Measurements from ENCODE around the gene LORICRIN. TPM values are rescaled to one million over a fixed set of nuclear protein-coding genes. Genes with fewer than 3 reads are reported as not detected.

Gene LORICRIN
- total RNA-seq, 2 experiments from 2014 or later = not detected

- DNase-seq (no peak), ATAC-seq (ENCODE audit: poor library complexity) (no peak)
- no peaks in the 10 kb centered on the region for H3K9me3 Mint-ChIP-seq
- H3K27me3 ChIP-seq (ENCODE audit: control insufficient read depth in 1 of 2, insufficient read depth in 2 of 2, low read length in 2 of 2) = peaks cover 7 to 14% of the 10 kb centered on the region in 2 experiments
- H3K4me3 Mint-ChIP-seq = no peak overlapping the region
- H3K27ac Mint-ChIP-seq = no peak overlapping the region
- ChIA-PET CTCF (no interaction called here), POLR2A (no interaction called here)
- no peaks in the 10 kb centered on the region for H3K36me3 Mint-ChIP-seq (ENCODE audit: low read depth)
- no peak overlapping the region for H3K27ac ChIP-seq (ENCODE audit: low read depth in 1 of 2, low read length in 2 of 2)
- TF ChIP-seq CTCF (IDR thresholded peaks at IDR 0.05) = no peak
- H3K4me1 ChIP-seq (ENCODE audit: insufficient read depth, low read length) = no peaks in the 10 kb centered on the region
- peaks cover 36% of the 10 kb centered on the region for H3K27me3 Mint-ChIP-seq
- no peaks in the 10 kb centered on the region for H3K36me3 ChIP-seq (ENCODE audit: insufficient read depth, low read length)
- intact Hi-C loops (cut with DNase I, micrococcal nuclease) = no loop called here
- H3K9me3 ChIP-seq (ENCODE audit: control insufficient read depth in 1 of 2, insufficient read depth in 1 of 2, low read length in 2 of 2) = no peaks in the 10 kb centered on the region
- no peaks in the 10 kb centered on the region for H3K4me1 Mint-ChIP-seq (ENCODE audit: low read depth)
- H3K4me3 ChIP-seq (ENCODE audit: low read length) = no peak overlapping the region
Observed at GRCh38 chr1:153213519-153213918, 46.0 kb upstream of the LORICRIN start.

GRCh38 chr1:153217212-153217611, 42.3 kb upstream of the LORICRIN start, which contains the start of gene PRR9:
Gene PRR9, plus strand, starts transcription at chr1:153217584. Its CDS starts 561 bp downstream, at chr1:153218145.
- DNase-seq (no peak), ATAC-seq (ENCODE audit: poor library complexity) (no peak)
- H3K9me3 Mint-ChIP-seq = no peaks in the 10 kb centered on the region
- Histone ChIP-seq H3K27ac (ENCODE audit: low read depth in 1 of 2, low read length in 2 of 2) (no peak within 1 kb of the TSS), H3K36me3 (ENCODE audit: insufficient read depth, low read length) (no peaks in the 10 kb centered on the region), H3K4me1 (ENCODE audit: insufficient read depth, low read length) (no peaks in the 10 kb centered on the region), H3K9me3 (ENCODE audit: control insufficient read depth in 1 of 2, insufficient read depth in 1 of 2, low read length in 2 of 2) (no peaks in the 10 kb centered on the region), H3K4me3 (ENCODE audit: low read length) (no peak within 1 kb of the TSS), H3K27me3 (ENCODE audit: control insufficient read depth in 1 of 2, insufficient read depth in 2 of 2, low read length in 2 of 2) (peaks cover 0 to 7% of the 10 kb centered on the region in 2 experiments)
- H3K4me1 Mint-ChIP-seq (ENCODE audit: low read depth) = no peaks in the 10 kb centered on the region
- peaks cover 15% of the 10 kb centered on the region for H3K27me3 Mint-ChIP-seq
- ChIA-PET POLR2A (no interaction called here), CTCF (no interaction called here)
- TF ChIP-seq CTCF (IDR thresholded peaks at IDR 0.05) = no peak
- intact Hi-C loops (cut with DNase I, micrococcal nuclease) = no loop called here
- no peak within 1 kb of the TSS for H3K4me3 Mint-ChIP-seq
- no peaks in the 10 kb centered on the region for H3K36me3 Mint-ChIP-seq (ENCODE audit: low read depth)
- no peak within 1 kb of the TSS for H3K27ac Mint-ChIP-seq

- POLR2A ChIA-PET = no interaction called here
- Histone ChIP-seq H3K27me3 (ENCODE audit: control insufficient read depth in 1 of 2, insufficient read depth in 2 of 2, low read length in 2 of 2) (peaks cover 0 to 7% of the 10 kb centered on the region in 2 experiments), H3K36me3 (ENCODE audit: insufficient read depth, low read length) (no peaks in the 10 kb centered on the region), H3K9me3 (ENCODE audit: control insufficient read depth in 1 of 2, insufficient read depth in 1 of 2, low read length in 2 of 2) (no peaks in the 10 kb centered on the region), H3K4me3 (ENCODE audit: low read length) (no peak overlapping the region), H3K27ac (ENCODE audit: low read depth in 1 of 2, low read length in 2 of 2) (no peak overlapping the region), H3K4me1 (ENCODE audit: insufficient read depth, low read length) (peaks cover 2% of the 10 kb centered on the region)
- Mint-ChIP-seq H3K27me3 (peaks cover 12% of the 10 kb centered on the region), H3K4me1 (ENCODE audit: low read depth) (no peaks in the 10 kb centered on the region), H3K9me3 (no peaks in the 10 kb centered on the region), H3K27ac (no peak overlapping the region), H3K36me3 (ENCODE audit: low read depth) (no peaks in the 10 kb centered on the region), H3K4me3 (no peak overlapping the region)
- ATAC-seq (ENCODE audit: poor library complexity) = no peak
- no peak for DNase-seq
- intact Hi-C loops (cut with DNase I, micrococcal nuclease) = no loop called here
- CTCF ChIA-PET = no interaction called here
- no peak for TF ChIP-seq CTCF (IDR thresholded peaks at IDR 0.05)
Observed at GRCh38 chr1:153217744-153218416, 41.6 kb upstream of the LORICRIN start.

Data from CD4-positive, alpha-beta T cell (primary cell).